OCI-LY7 (cell line): ENCODE results near the gene KRTAP3-3. TPM values are rescaled to one million over a fixed set of nuclear protein-coding genes. Genes with fewer than 3 reads are reported as not detected.

Source experiments
- BruUV-seq: library from RNA; stranded (reverse); fragments of 400-500 nt; replicated peaks from 2 replicates; lab custom pipeline; 2021; lab: Mats Ljungman, UMichigan
- CTCF ChIA-PET: fragments of 300-600 bp; sonication (Branson Sonifier 250); formaldehyde crosslinking; loops from one replicate; lab custom pipeline; 2022; ENCODE audit warnings: antibody characterized with exemption; ENCODE audit not compliant: unreplicated experiment; lab: Charles Lee
- POLR2A ChIA-PET: fragments of 300-600 bp; sonication (Branson Sonifier 250); formaldehyde crosslinking; loops from one replicate; lab custom pipeline; 2022; ENCODE audit warnings: antibody characterized with exemption; lab: Charles Lee
- DNase-seq: peaks from one replicate; pipeline ENCODE4 v3.0.0-alpha.2; 2015; ENCODE audit warnings: low spot score
- H2AFZ ChIP-seq: fragments of 200-600 bp; sonication (generic), shearing (Covaris generic); 2 replicates; pipeline ENCODE4 v1.6.1; 2014; ENCODE audit warnings: mild to moderate bottlenecking, antibody characterized with exemption, low read length, moderate library complexity
- H3K27ac ChIP-seq: fragments of 200-600 bp; sonication (generic); 2 replicates; pipeline ENCODE4 v1.5.1; 2014; ENCODE audit warnings: mixed run types, low read depth, mild to moderate bottlenecking, moderate library complexity, low read length, inconsistent platforms; ENCODE audit not compliant: poor library complexity, severe bottlenecking
- H3K36me3 ChIP-seq: fragments of 200-600 bp; sonication (generic); 2 replicates; pipeline ENCODE4 v1.6.1; 2014; ENCODE audit warnings: mild to moderate bottlenecking, antibody characterized with exemption, low read length, moderate library complexity, mixed read lengths; ENCODE audit not compliant: insufficient read depth
- H3K4me1 ChIP-seq: fragments of 200-600 bp; sonication (generic); 2 replicates; pipeline ENCODE4 v1.5.1; 2014; ENCODE audit warnings: mild to moderate bottlenecking, low read length; ENCODE audit not compliant: insufficient read depth, poor library complexity, severe bottlenecking
- H3K4me2 ChIP-seq: fragments of 200-600 bp; sonication (generic); 2 replicates; pipeline ENCODE4 v1.6.1; 2014; ENCODE audit warnings: mild to moderate bottlenecking, low read length
- H3K4me3 ChIP-seq: fragments of 200-600 bp; sonication (generic); 2 replicates; pipeline ENCODE4 v1.5.1; 2014; ENCODE audit warnings: mild to moderate bottlenecking, low read depth, low read length; ENCODE audit not compliant: poor library complexity, severe bottlenecking
- H3K79me2 ChIP-seq: fragments of 200-600 bp; sonication (generic); 2 replicates; pipeline ENCODE4 v1.6.1; 2016; ENCODE audit warnings: low read depth, mild to moderate bottlenecking, low read length, moderate library complexity, mixed read lengths; ENCODE audit not compliant: insufficient read depth
- H3K9me2 ChIP-seq: fragments of 200-600 bp; sonication (generic); 2 replicates; pipeline ENCODE4 v1.6.1; 2016; ENCODE audit warnings: mild to moderate bottlenecking, low read length, mixed read lengths; ENCODE audit not compliant: insufficient read depth
- H3K9me3 ChIP-seq: fragments of 200-600 bp; sonication (generic); 2 replicates; pipeline ENCODE4 v1.6.1; 2014; ENCODE audit warnings: mild to moderate bottlenecking, mixed run types, low read length, mixed read lengths
- H4K20me1 ChIP-seq: fragments of 200-600 bp; sonication (generic); 2 replicates; pipeline ENCODE4 v1.6.1; 2014; ENCODE audit warnings: mild to moderate bottlenecking, antibody characterized with exemption, low read length, moderate library complexity, mixed read lengths; ENCODE audit not compliant: insufficient read depth
- CTCF ChIP-seq: fragments of 200-600 bp; sonication (generic); conservative IDR thresholded peaks from 2 replicates; pipeline ENCODE4 v1.5.1; 2014; ENCODE audit warnings: mild to moderate bottlenecking, antibody characterized with exemption, low read length, moderate library complexity, mixed read lengths
- EZH2phosphoT487 ChIP-seq: fragments of 200-600 bp; sonication (generic); IDR thresholded peaks from 2 replicates; pipeline ENCODE4 v1.6.1; 2018; ENCODE audit warnings: low read depth, borderline replicate concordance, mild to moderate bottlenecking, mixed run types, antibody characterized with exemption, low read length, moderate library complexity, mixed read lengths
- intact Hi-C: fragments of 100-400 bp; cut with micrococcal nuclease; formaldehyde crosslinking; loops from one replicate; pipeline ENCODE4 v1.10.0; 2022; ENCODE audit not compliant: unreplicated experiment
- total RNA-seq, 2 experiments: library from RNA; depleted of rRNA in 1 of 2; stranded (reverse); fragments of >200 nt in 1 of 2; shearing (Covaris generic) in 1 of 2; gene quantifications; 2 replicates each; pipeline ENCODE4 v1.2.3, GENCODE V29; 2014 to 2022

KRTAP3-3 gene
- total RNA-seq, 2 experiments from 2014 or later: not detected

- H3K4me3 ChIP-seq: no peak overlapping the region
- H4K20me1 ChIP-seq: no peaks in the 10 kb centered on the region
- ChIA-PET CTCF (no interaction called here), POLR2A (no interaction called here)
- no peak overlapping the region for H3K27ac ChIP-seq
- BruUV-seq: no TSS peak
- no peaks in the 10 kb centered on the region for H3K36me3 ChIP-seq
- H3K9me2 ChIP-seq: no peaks in the 10 kb centered on the region
- peak; percentile 12 for DNase-seq
- intact Hi-C loops: no loop called here
- TF ChIP-seq CTCF: peak; percentile 83
- TF ChIP-seq EZH2phosphoT487: no peak
- H3K79me2 ChIP-seq: no peaks in the 10 kb centered on the region
- no peak overlapping the region for H2AFZ ChIP-seq
- no peak overlapping the region for H3K4me2 ChIP-seq
- no peaks in the 10 kb centered on the region for H3K9me3 ChIP-seq
- H3K4me1 ChIP-seq: no peaks in the 10 kb centered on the region
Measured at GRCh38 chr17:40963838-40964237, 30.1 kb downstream of the KRTAP3-3 start.

- H3K79me2 ChIP-seq: no peaks in the 10 kb centered on the region
- H3K4me1 ChIP-seq: no peaks in the 10 kb centered on the region
- H3K9me2 ChIP-seq: no peaks in the 10 kb centered on the region
- H2AFZ ChIP-seq: no peak overlapping the region
- CTCF ChIA-PET: no interaction called here
- BruUV-seq: no TSS peak
- no peak for DNase-seq
- H3K36me3 ChIP-seq: no peaks in the 10 kb centered on the region
- TF ChIP-seq EZH2phosphoT487 (no peak), CTCF (no peak)
- H3K9me3 ChIP-seq: no peaks in the 10 kb centered on the region
- no peak overlapping the region for H3K27ac ChIP-seq
- POLR2A ChIA-PET: no interaction called here
- intact Hi-C loops: no loop called here
- no peak overlapping the region for H3K4me2 ChIP-seq
- no peak overlapping the region for H3K4me3 ChIP-seq
- no peaks in the 10 kb centered on the region for H4K20me1 ChIP-seq
Measured at GRCh38 chr17:40962059-40962561, 31.9 kb downstream of the KRTAP3-3 start.

GRCh38 chr17:40961591-40961990, 32.4 kb downstream of the KRTAP3-3 start:
- Histone ChIP-seq H3K27ac (no peak overlapping the region), H3K4me3 (no peak overlapping the region), H3K9me3 (no peaks in the 10 kb centered on the region), H2AFZ (no peak overlapping the region), H3K79me2 (no peaks in the 10 kb centered on the region), H3K9me2 (no peaks in the 10 kb centered on the region), H3K4me1 (no peaks in the 10 kb centered on the region), H3K4me2 (no peak overlapping the region), H3K36me3 (no peaks in the 10 kb centered on the region), H4K20me1 (no peaks in the 10 kb centered on the region)
- CTCF ChIA-PET: no interaction called here
- no peak for DNase-seq
- intact Hi-C loops: no loop called here
- no TSS peak for BruUV-seq
- POLR2A ChIA-PET: no interaction called here
- TF ChIP-seq CTCF: no peak
- TF ChIP-seq EZH2phosphoT487: no peak
